Upper lobe of left lung (tissue), 6 donors: ENCODE measurements around the gene BPIFB2. TPM values are rescaled to one million over a fixed set of nuclear protein-coding genes. Genes with fewer than 3 reads are reported as not detected.

Experiments used
- ATAC-seq, 2 donors: fragments of 200-7000 bp; cut with Tn5 transposase; one replicate each; pipeline ENCODE4 v1.9.1; 2022; ENCODE audit warnings: mild to moderate bottlenecking in 2 of 2, moderate library complexity in 2 of 2; ENCODE audit not compliant: low FRiP score in 2 of 2
- DNase-seq, 2 donors: peaks; one replicate each; pipeline ENCODE4 v3.0.0-alpha.2; 2019 to 2020
- H3K27ac ChIP-seq, 4 donors: fragments of 200-600 bp; sonication (generic); one replicate each; pipeline ENCODE4 v1.5.1; 2016 to 2019
- H3K27me3 ChIP-seq, 4 donors: fragments of 200-600 bp; sonication (generic); one replicate each; pipeline ENCODE4 v1.5.1; 2017 to 2019
- H3K36me3 ChIP-seq, 4 donors: fragments of 200-600 bp; sonication (generic); one replicate each; pipeline ENCODE4 v1.5.1; 2016 to 2019
- H3K4me1 ChIP-seq, 4 donors: fragments of 200-600 bp; sonication (generic); one replicate each; pipeline ENCODE4 v1.5.1; 2018 to 2019
- H3K4me3 ChIP-seq, 4 donors: fragments of 200-600 bp; sonication (generic); one replicate each; pipeline ENCODE4 v1.5.1; 2017 to 2019; ENCODE audit warnings: mild to moderate bottlenecking in 2 of 4, moderate library complexity in 1 of 4
- H3K9me3 ChIP-seq, 4 donors: fragments of 200-600 bp; sonication (generic); one replicate each; pipeline ENCODE4 v1.5.1; 2018 to 2019
- CTCF ChIP-seq, 6 experiments: fragments of 450-650 bp in 4 of 6; fragments of 200-600 bp in 2 of 6; sonication (generic) in 2 of 6; IDR thresholded peaks; one replicate each; pipeline ENCODE4 v1.5.1; 2016 to 2019; ENCODE audit warnings: antibody characterized with exemption in 6 of 6
- EP300 ChIP-seq, 4 donors: sonication (generic); formaldehyde crosslinking; IDR thresholded peaks; one replicate each; pipeline ENCODE4 v1.5.1; 2017; ENCODE audit warnings: antibody characterized with exemption in 4 of 4, control low read depth in 2 of 4
- POLR2A ChIP-seq, 4 donors: fragments of 450-650 bp; IDR thresholded peaks; one replicate each; pipeline ENCODE4 v1.5.1; 2016 to 2017; ENCODE audit warnings: antibody characterized with exemption in 4 of 4, mild to moderate bottlenecking in 2 of 4
- POLR2AphosphoS5 ChIP-seq, 2 donors: sonication (generic); formaldehyde crosslinking; IDR thresholded peaks; one replicate each; pipeline ENCODE4 v1.5.1; 2017; ENCODE audit warnings: antibody characterized with exemption in 2 of 2
- WGBS, 2 donors: methylation state at CpG; one replicate each; pipeline ENCODE4 v1.1.5; 2017 to 2018; 5-methylcytosine and 5-hydroxymethylcytosine counted together
- total RNA-seq, 6 donors: library from RNA; depleted of rRNA in 4 of 6; stranded (reverse); fragments of >200 nt in 4 of 6; gene quantifications; one replicate each; pipeline versions ENCODE4 v1.1.0 to v1.2.1, GENCODE V29; 2016 to 2021
- donor health status: DM: no; HTN: no; CAD: no; lungs with moderate emphysema.
- donor health status: DM: no; HTN: yes; CAD: no; lungs with severe emphysema.

BPIFB2 gene
- total RNA-seq, 6 donors from 2014 or later: 0.23 to 3.1 (median 0.27) TPM; not detected in 3

- H3K4me3 ChIP-seq: no peak overlapping the region
- TF ChIP-seq POLR2A (IDR thresholded peaks at IDR 0.05) (no peak), POLR2AphosphoS5 (IDR thresholded peaks at IDR 0.05) (no peak), EP300 (IDR thresholded peaks at IDR 0.05) (no peak)
- no peaks in the 10 kb centered on the region for H3K9me3 ChIP-seq
- H3K4me1 ChIP-seq: no peaks in the 10 kb centered on the region
- H3K36me3 ChIP-seq: no peaks in the 10 kb centered on the region
- WGBS, 2 donors: 48 to 93% methylated on average over 2 to 4 of the region's 4 CpGs
- H3K27me3 ChIP-seq: no peaks in the 10 kb centered on the region
- H3K27ac ChIP-seq: no peak overlapping the region
- no peak for DNase-seq
- ATAC-seq: no peak
Measured at GRCh38 chr20:33022289-33022688, 14.8 kb downstream of the BPIFB2 start.

- ATAC-seq: no peak
- H3K4me1 ChIP-seq: no peaks in the 10 kb centered on the region
- no peak overlapping the region for H3K4me3 ChIP-seq
- no peaks in the 10 kb centered on the region for H3K36me3 ChIP-seq
- H3K27me3 ChIP-seq: no peaks in the 10 kb centered on the region
- no peak for DNase-seq
- no peaks in the 10 kb centered on the region for H3K9me3 ChIP-seq
- whole genome bisulfite sequencing, 2 donors: 70 to 75% methylated on average over 3 to 7 of the region's 7 CpGs
- H3K27ac ChIP-seq: no peak overlapping the region
- TF ChIP-seq EP300 (IDR thresholded peaks at IDR 0.05) (no peak), POLR2A (IDR thresholded peaks at IDR 0.05) (no peak), CTCF (IDR thresholded peaks at IDR 0.05) (no peak), POLR2AphosphoS5 (IDR thresholded peaks at IDR 0.05) (no peak)
Measured at GRCh38 chr20:33022694-33023438, 15.4 kb downstream of the BPIFB2 start.

- 67 to 70% methylated on average over 6 of the region's 6 CpGs for WGBS, 2 donors
- Histone ChIP-seq H3K27me3 (no peaks in the 10 kb centered on the region), H3K36me3 (no peaks in the 10 kb centered on the region), H3K27ac (no peak overlapping the region), H3K9me3 (no peaks in the 10 kb centered on the region), H3K4me3 (no peak overlapping the region), H3K4me1 (no peaks in the 10 kb centered on the region)
- DNase-seq: no peak
- ATAC-seq: no peak
- no peak for TF ChIP-seq CTCF (IDR thresholded peaks at IDR 0.05)
- TF ChIP-seq POLR2AphosphoS5 (IDR thresholded peaks at IDR 0.05): no peak
- TF ChIP-seq EP300 (IDR thresholded peaks at IDR 0.05): no peak
- no peak for TF ChIP-seq POLR2A (IDR thresholded peaks at IDR 0.05)
Measured at GRCh38 chr20:33023439-33024242, 16.1 kb downstream of the BPIFB2 start.

GRCh38 chr20:33024243-33024560 lies 16.7 kb downstream of the BPIFB2 start:
- ATAC-seq (no peak), DNase-seq (no peak)
- Histone ChIP-seq H3K9me3 (no peaks in the 10 kb centered on the region), H3K4me1 (no peaks in the 10 kb centered on the region), H3K4me3 (no peak overlapping the region), H3K27me3 (no peaks in the 10 kb centered on the region), H3K36me3 (no peaks in the 10 kb centered on the region), H3K27ac (no peak overlapping the region)
- TF ChIP-seq POLR2A (IDR thresholded peaks at IDR 0.05) (no peak), CTCF (IDR thresholded peaks at IDR 0.05) (no peak), EP300 (IDR thresholded peaks at IDR 0.05) (no peak), POLR2AphosphoS5 (IDR thresholded peaks at IDR 0.05) (no peak)
- 85 to 100% methylated on average over 1 of the region's 1 CpG for WGBS, 2 donors

GRCh38 chr20:33024609-33025317 lies 17.3 kb downstream of the BPIFB2 start:
- Histone ChIP-seq H3K4me3 (no peak overlapping the region), H3K9me3 (no peaks in the 10 kb centered on the region), H3K36me3 (no peaks in the 10 kb centered on the region), H3K4me1 (no peaks in the 10 kb centered on the region), H3K27me3 (no peaks in the 10 kb centered on the region), H3K27ac (no peak overlapping the region)
- WGBS, 2 donors: 67 to 71% methylated on average over 5 of the region's 5 CpGs
- ATAC-seq: no peak
- no peak for DNase-seq
- TF ChIP-seq CTCF (IDR thresholded peaks at IDR 0.05): no peak
- TF ChIP-seq POLR2A (IDR thresholded peaks at IDR 0.05): no peak
- no peak for TF ChIP-seq EP300 (IDR thresholded peaks at IDR 0.05)
- TF ChIP-seq POLR2AphosphoS5 (IDR thresholded peaks at IDR 0.05): no peak
